ENCODE measurements around the gene METTL14. TPM values are rescaled to one million over a fixed set of nuclear protein-coding genes. Genes with fewer than 3 reads are reported as not detected.

METTL14 gene
- polyA plus RNA-seq, 1 donor (not counting 4 experiments of a cell fraction or from before 2014, with no cell fraction given), result 25.8 TPM

DNA sequence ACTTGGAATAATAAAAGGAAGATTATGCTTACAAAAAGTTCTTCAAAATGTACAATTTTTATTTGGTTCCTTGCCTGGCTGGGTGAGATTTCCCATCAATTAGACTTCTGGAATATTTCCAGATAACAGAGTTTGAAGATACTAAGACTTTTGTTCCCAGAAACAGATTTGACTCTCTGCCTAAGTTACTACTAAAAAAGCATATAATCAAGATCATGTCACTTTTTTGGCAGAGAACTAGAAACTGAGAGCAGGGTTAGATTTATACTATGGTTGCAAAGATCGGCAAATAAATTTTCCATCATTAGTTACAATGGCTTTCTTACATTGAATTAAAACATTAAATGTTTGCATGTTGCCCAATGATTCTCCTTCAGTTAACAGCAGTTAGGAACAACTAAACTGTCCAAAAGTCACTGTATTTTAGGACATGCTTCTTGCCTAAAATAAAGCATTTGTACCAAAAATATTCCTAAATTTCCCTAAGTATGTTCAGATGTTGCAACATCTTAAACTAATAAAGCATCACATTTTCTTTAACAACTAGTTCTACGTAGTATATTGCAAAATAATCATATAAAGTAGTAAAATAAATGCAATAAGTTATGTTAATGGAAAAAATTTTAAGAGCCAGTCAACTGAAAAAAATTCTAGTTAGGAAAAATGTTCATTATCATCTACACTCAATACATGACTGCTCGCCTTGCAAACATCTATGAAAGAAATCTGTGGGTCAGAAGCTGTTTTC lies 77.7 kb downstream of the METTL14 start:
- H4K20me1 ChIP-seq (ENCODE audit: control insufficient read depth, extremely low read depth, insufficient read depth, low read length), result no peaks in the 10 kb centered on the region
- no peak for TF ChIP-seq EZH2 (IDR thresholded peaks at IDR 0.05; ENCODE audit: low read length)
- FAIRE-seq (no peak), DNase-seq (ENCODE audit: low read depth, low spot score) (no peak)
- H2AFZ ChIP-seq (ENCODE audit: control insufficient read depth, low read length), result no peak overlapping the region
- H3K79me2 ChIP-seq (ENCODE audit: control insufficient read depth, insufficient read depth, low read length), result no peaks in the 10 kb centered on the region
- H3K9me1 ChIP-seq (ENCODE audit: control insufficient read depth, extremely low read depth, insufficient read depth, low read length), result no peaks in the 10 kb centered on the region
- no peak overlapping the region for H3K4me2 ChIP-seq (ENCODE audit: control insufficient read depth, extremely low read depth, insufficient read depth, low read depth, low read length)
- H3K27me3 ChIP-seq (ENCODE audit: control insufficient read depth, extremely low read depth, insufficient read depth, low read length), result no peaks in the 10 kb centered on the region
- H3K4me1 ChIP-seq (ENCODE audit: control insufficient read depth, extremely low read depth, insufficient read depth, low read length), result peaks cover 10% of the 10 kb centered on the region
- H3K36me3 ChIP-seq (ENCODE audit: control insufficient read depth in 2 of 2, extremely low read depth in 1 of 2, insufficient read depth in 2 of 2, low read length in 2 of 2), result peaks cover 7 to 27% of the 10 kb centered on the region in 2 experiments
- H3K27ac ChIP-seq (ENCODE audit: control insufficient read depth, insufficient read depth, low read length), result no peak overlapping the region
- dilution Hi-C loops (cut with MboI; ENCODE audit: extremely low pct_ligation_motif_present, low sequenced_read_pairs), result no loop called here
- H3K9me3 ChIP-seq (ENCODE audit: control insufficient read depth, low read depth, low read length), result no peaks in the 10 kb centered on the region
- no peak overlapping the region for H3K9ac ChIP-seq (ENCODE audit: control insufficient read depth, extremely low read depth, insufficient read depth, low read length)
- H3K4me3 ChIP-seq (ENCODE audit: control insufficient read depth in 2 of 3, extremely low read depth in 1 of 3, insufficient read depth in 2 of 3, low read depth in 1 of 3, low read length in 3 of 3), result no peak overlapping the region

Small RNA genes within 50 kb of the gene (small RNA-seq; reads per million reads assigned to genes)
- 0 reads per million in 3 experiments for gene SEPT14P4 (ENCODE audit: insufficient read length in 3 of 3, low read depth in 3 of 3, low replicate concordance in 1 of 3)

Other genes with a start within 250 kb of the METTL14 start
- 17.7 to 27.9 TPM (median 24.9 TPM) in 3 replicates for gene SEC24D, start 150.7 kb downstream of the METTL14 start, polyA plus RNA-seq
- 0.19 to 0.77 TPM (median 0.34 TPM) in 3 replicates for gene SYNPO2, start 203.5 kb downstream of the METTL14 start, polyA plus RNA-seq